Keratinocyte (primary cell): Measurements from ENCODE around the gene PLEKHJ1. TPM values are rescaled to one million over a fixed set of nuclear protein-coding genes. Genes with fewer than 3 reads are reported as not detected.

Experiments used
- DNase-seq: peaks from one replicate; pipeline ENCODE4 v3.0.0-alpha.2; 2011; ENCODE audit warnings: low read depth, missing footprints, low spot score
- FAIRE-seq: peaks from 2 replicates; lab custom pipeline; 2011; peaks lifted over from hg19 to GRCh38; lab: Jason Lieb, UNC
- H2AFZ ChIP-seq: 2 replicates; pipeline ENCODE4 v1.6.0; 2012; ENCODE audit warnings: low read length, control low read depth, inconsistent platforms; ENCODE audit not compliant: control insufficient read depth
- H3K27ac ChIP-seq: 2 replicates; pipeline ENCODE4 v1.5.1; 2011; ENCODE audit warnings: low read length; ENCODE audit not compliant: control insufficient read depth, insufficient read depth
- H3K27me3 ChIP-seq: 3 replicates; pipeline ENCODE4 v1.6.0; 2011; ENCODE audit warnings: low read length; ENCODE audit not compliant: control insufficient read depth, insufficient read depth; ENCODE audit errors: extremely low read depth
- H3K36me3 ChIP-seq, 2 experiments: 2 replicates in 1 of 2; 3 replicates in 1 of 2; pipeline ENCODE4 v1.5.1; 2011; ENCODE audit warnings: low read length in 2 of 2, mild to moderate bottlenecking in 1 of 2; ENCODE audit not compliant: control insufficient read depth in 2 of 2, insufficient read depth in 2 of 2; ENCODE audit errors: extremely low read depth in 1 of 2
- H3K4me1 ChIP-seq: 3 replicates; pipeline ENCODE4 v1.5.1; 2011; ENCODE audit warnings: low read length; ENCODE audit not compliant: control insufficient read depth, insufficient read depth; ENCODE audit errors: extremely low read depth
- H3K4me2 ChIP-seq: 3 replicates; pipeline ENCODE4 v1.6.0; 2011; ENCODE audit warnings: low read depth, low read length; ENCODE audit not compliant: control insufficient read depth, insufficient read depth; ENCODE audit errors: extremely low read depth
- H3K4me3 ChIP-seq, 3 experiments: fragments of 200-600 bp in 1 of 3; sonication (generic) in 1 of 3; 2 replicates in 2 of 3; 3 replicates in 1 of 3; pipeline ENCODE4 v1.5.1; 2011 to 2016; ENCODE audit warnings: low read length in 3 of 3, mild to moderate bottlenecking in 3 of 3, control low read depth in 2 of 3, inconsistent platforms in 1 of 3, low read depth in 1 of 3, mixed read lengths in 1 of 3, mixed run types in 1 of 3, moderate library complexity in 1 of 3; ENCODE audit not compliant: control insufficient read depth in 2 of 3, insufficient read depth in 2 of 3; ENCODE audit errors: extremely low read depth in 1 of 3
- H3K79me2 ChIP-seq: 2 replicates; pipeline ENCODE4 v1.6.0; 2012; ENCODE audit warnings: low read length; ENCODE audit not compliant: control insufficient read depth, insufficient read depth
- H3K9ac ChIP-seq: 3 replicates; pipeline ENCODE4 v1.6.0; 2011; ENCODE audit warnings: low read length; ENCODE audit not compliant: control insufficient read depth, insufficient read depth; ENCODE audit errors: extremely low read depth
- H3K9me1 ChIP-seq: 3 replicates; pipeline ENCODE4 v1.6.0; 2011; ENCODE audit warnings: low read length; ENCODE audit not compliant: control insufficient read depth, insufficient read depth; ENCODE audit errors: extremely low read depth
- H3K9me3 ChIP-seq: 2 replicates; pipeline ENCODE4 v1.5.1; 2012; ENCODE audit warnings: low read depth, low read length; ENCODE audit not compliant: control insufficient read depth
- H4K20me1 ChIP-seq: 3 replicates; pipeline ENCODE4 v1.6.0; 2011; ENCODE audit warnings: low read length; ENCODE audit not compliant: control insufficient read depth, insufficient read depth; ENCODE audit errors: extremely low read depth
- EZH2 ChIP-seq: IDR thresholded peaks from one replicate; pipeline ENCODE4 v1.6.1; 2012; ENCODE audit warnings: inconsistent platforms, mild to moderate bottlenecking, low read length, moderate library complexity
- dilution Hi-C: fragments of 300-500 bp; cut with MboI; formaldehyde crosslinking; loops from one replicate; pipeline ENCODE4 v1.7.0; 2020; ENCODE audit warnings: low sequenced_read_pairs; ENCODE audit not compliant: extremely low pct_ligation_motif_present
- polyA plus RNA-seq, 5 experiments: library from polyadenylated mRNA; depleted of rRNA in 3 of 5; stranded (reverse) in 3 of 5; stranded (forward) in 1 of 5; unstranded in 1 of 5; fragments of >200 nt; gene quantifications; 1 replicate in 1 of 5; 2 replicates in 3 of 5; 3 replicates in 1 of 5; pipeline versions ENCODE4 v1.2.1 to v1.2.3, GENCODE V29; 2011 to 2012; ENCODE audit warnings: missing spikeins in 2 of 5, low read depth in 1 of 5, low replicate concordance in 1 of 5
- TF ChIP-seq, protein P1 (sequence below), 3 experiments: IDR thresholded peaks in 1 of 3; conservative IDR thresholded peaks in 1 of 3; optimal IDR thresholded peaks in 1 of 3; 2 replicates in 2 of 3; 3 replicates in 1 of 3; pipeline versions ENCODE3 to v1.5.1; 2011; ENCODE audit warnings: low read length in 3 of 3, mild to moderate bottlenecking in 3 of 3, moderate library complexity in 2 of 3, control low read depth in 1 of 3, inconsistent platforms in 1 of 3; ENCODE audit not compliant: insufficient read depth in 2 of 3; ENCODE audit errors: extremely low read depth in 1 of 3

Gene PLEKHJ1
- polyA plus RNA-seq, 1 donor (not counting 4 experiments of a cell fraction or from before 2014, with no cell fraction given): 36.8 TPM

DNA sequence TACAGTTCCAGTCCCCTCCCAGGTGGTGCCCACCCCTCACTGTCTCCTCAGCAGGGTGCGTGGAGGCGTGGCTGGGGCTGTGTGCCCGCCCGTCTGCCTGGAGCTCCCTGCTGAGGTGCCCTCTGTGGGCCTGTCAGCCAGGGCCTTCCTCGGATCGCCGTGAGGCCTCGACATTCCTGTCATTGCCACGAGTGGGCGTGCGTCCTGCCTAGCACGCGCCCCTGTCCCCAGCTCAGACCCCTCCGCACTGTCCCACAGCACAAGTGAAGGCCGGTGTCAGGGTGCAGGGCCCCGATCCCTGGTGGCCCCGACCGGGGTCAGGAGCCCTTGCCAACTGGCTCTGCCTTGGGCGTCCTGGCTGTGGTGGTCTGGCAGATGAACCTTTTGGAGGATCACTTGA, 40.2 kb downstream of the PLEKHJ1 start:
- Histone ChIP-seq H3K4me1 (no peaks in the 10 kb centered on the region), H3K27ac (no peak overlapping the region), H3K4me2 (no peak overlapping the region), H2AFZ (no peak overlapping the region), H3K36me3 (peaks cover 18 to 20% of the 10 kb centered on the region in 2 experiments), H3K79me2 (peaks cover 23% of the 10 kb centered on the region), H4K20me1 (no peaks in the 10 kb centered on the region), H3K9me1 (no peaks in the 10 kb centered on the region), H3K27me3 (no peaks in the 10 kb centered on the region), H3K9me3 (no peaks in the 10 kb centered on the region), H3K9ac (no peak overlapping the region), H3K4me3 (no peak overlapping the region)
- dilution Hi-C loops: no loop called here
- FAIRE-seq: no peak
- TF ChIP-seq, protein P1, sequence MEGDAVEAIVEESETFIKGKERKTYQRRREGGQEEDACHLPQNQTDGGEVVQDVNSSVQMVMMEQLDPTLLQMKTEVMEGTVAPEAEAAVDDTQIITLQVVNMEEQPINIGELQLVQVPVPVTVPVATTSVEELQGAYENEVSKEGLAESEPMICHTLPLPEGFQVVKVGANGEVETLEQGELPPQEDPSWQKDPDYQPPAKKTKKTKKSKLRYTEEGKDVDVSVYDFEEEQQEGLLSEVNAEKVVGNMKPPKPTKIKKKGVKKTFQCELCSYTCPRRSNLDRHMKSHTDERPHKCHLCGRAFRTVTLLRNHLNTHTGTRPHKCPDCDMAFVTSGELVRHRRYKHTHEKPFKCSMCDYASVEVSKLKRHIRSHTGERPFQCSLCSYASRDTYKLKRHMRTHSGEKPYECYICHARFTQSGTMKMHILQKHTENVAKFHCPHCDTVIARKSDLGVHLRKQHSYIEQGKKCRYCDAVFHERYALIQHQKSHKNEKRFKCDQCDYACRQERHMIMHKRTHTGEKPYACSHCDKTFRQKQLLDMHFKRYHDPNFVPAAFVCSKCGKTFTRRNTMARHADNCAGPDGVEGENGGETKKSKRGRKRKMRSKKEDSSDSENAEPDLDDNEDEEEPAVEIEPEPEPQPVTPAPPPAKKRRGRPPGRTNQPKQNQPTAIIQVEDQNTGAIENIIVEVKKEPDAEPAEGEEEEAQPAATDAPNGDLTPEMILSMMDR (optimal IDR thresholded peaks at IDR 0.05 in 1 of 3, IDR thresholded peaks at IDR 0.05 in 1 of 3, conservative IDR thresholded peaks at IDR 0.05 in 1 of 3; ENCODE audit: extremely low read depth in 1 of 3, insufficient read depth in 2 of 3, low read length in 3 of 3): no peak
- no peak for TF ChIP-seq EZH2
- DNase-seq: no peak

DNA sequence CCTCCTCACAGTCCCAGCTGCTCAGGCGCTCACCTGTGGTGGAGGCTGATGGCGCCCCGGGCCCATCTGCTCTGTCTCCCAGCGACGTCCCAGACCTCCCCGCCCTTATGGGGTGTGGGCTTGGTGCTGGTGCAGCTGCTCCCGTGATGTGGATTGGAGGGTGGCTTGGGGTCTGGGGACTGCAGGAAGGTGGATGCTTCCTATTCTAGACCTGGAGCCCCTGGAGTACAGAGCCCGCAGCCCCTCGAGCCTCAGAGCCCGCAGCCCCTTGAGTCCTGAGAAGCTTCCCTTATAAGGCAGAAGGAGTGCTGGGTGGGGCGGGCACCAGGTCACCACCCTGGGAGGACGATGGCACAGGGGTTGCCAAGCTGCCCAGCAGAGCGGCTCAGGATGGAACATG, 40.8 kb downstream of the PLEKHJ1 start:
- dilution Hi-C loops: no loop called here
- Histone ChIP-seq H3K79me2 (peaks cover 23% of the 10 kb centered on the region), H3K9me3 (no peaks in the 10 kb centered on the region), H3K36me3 (peaks cover 18 to 21% of the 10 kb centered on the region in 2 experiments), H4K20me1 (peaks cover under 1% of the 10 kb centered on the region), H3K9me1 (no peaks in the 10 kb centered on the region), H3K4me1 (no peaks in the 10 kb centered on the region), H3K4me2 (no peak overlapping the region), H3K4me3 (no peak overlapping the region), H3K27me3 (no peaks in the 10 kb centered on the region), H3K27ac (no peak overlapping the region), H2AFZ (no peak overlapping the region), H3K9ac (no peak overlapping the region)
- no peak for FAIRE-seq
- TF ChIP-seq, protein P1 (optimal IDR thresholded peaks at IDR 0.05 in 1 of 3, IDR thresholded peaks at IDR 0.05 in 1 of 3, conservative IDR thresholded peaks at IDR 0.05 in 1 of 3; ENCODE audit: extremely low read depth in 1 of 3, insufficient read depth in 2 of 3, low read length in 3 of 3): no peak
- TF ChIP-seq EZH2: no peak
- no peak for DNase-seq
